ENCODE data around the gene GPR18.

The GPR18 gene

DNA sequence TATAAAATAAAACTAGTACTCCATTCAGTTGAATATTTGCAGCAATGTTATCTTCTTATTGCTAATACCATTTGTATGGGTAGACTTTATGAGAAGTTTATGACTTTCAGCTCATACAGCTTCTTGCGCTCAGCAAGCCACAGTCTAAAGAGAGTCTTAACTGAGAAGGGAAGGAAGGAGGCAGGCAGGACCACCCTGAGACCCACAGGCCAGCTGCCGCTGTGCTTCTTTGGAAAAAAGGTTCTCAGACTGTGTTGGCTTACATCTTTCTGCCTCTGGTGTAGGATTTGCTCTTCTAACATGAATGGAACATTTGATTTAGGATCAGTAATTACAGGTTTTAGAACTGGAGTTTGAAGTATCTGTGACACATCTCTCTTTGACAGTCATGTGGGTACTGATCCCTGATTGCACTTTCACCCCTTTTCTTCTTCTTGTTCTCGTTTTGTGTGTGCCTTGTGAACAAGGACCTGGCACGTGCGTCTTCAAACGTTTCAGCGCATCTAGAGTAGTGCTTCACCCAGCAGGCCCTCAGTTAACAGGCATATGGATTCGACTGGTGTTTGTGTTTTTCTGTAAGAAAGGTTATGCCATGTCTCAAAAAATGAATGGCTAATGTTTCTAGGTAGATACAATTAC lies 7.1 kb upstream of the GPR18 start:
- Histone ChIP-seq H3K4me3 (ENCODE audit: low read depth in 1 of 2, low read length in 2 of 2) (no peak overlapping the region), H3K9me3 (ENCODE audit: control insufficient read depth in 1 of 2, low read length in 2 of 2) (no peaks in the 10 kb centered on the region), H3K27ac (ENCODE audit: low read length) (no peak overlapping the region), H3K27me3 (ENCODE audit: low read depth, low read length) (no peaks in the 10 kb centered on the region), H3K4me1 (ENCODE audit: control insufficient read depth in 1 of 2, insufficient read depth in 2 of 2, low read length in 2 of 2) (peaks cover 0 to 7% of the 10 kb centered on the region in 2 donors), H3K36me3 (ENCODE audit: control insufficient read depth in 1 of 2, insufficient read depth in 2 of 2, low read length in 2 of 2) (peaks cover 0 to 8% of the 10 kb centered on the region in 2 donors)

DNA sequence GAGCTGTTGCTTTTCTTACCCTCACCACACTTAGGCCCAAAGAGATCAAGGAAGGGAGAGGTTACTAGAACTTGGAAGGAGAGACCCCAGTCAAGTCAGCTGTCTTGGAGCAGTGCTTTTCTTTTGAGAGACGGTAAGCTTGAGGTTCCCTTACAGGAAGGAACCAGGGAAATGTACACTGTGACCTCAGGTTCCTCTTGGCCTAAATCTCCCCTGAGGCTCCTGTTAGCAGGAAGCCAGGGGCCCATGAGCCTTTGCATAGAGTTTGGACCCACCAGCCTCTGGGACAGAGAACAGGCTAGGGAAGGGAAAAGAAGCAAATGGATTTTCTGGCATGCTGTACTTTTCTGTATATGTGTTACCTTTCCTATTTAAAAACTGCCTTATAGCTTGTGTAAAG lies 5.9 kb upstream of the GPR18 start:
- Histone ChIP-seq H3K36me3 (ENCODE audit: control insufficient read depth in 1 of 2, insufficient read depth in 2 of 2, low read length in 2 of 2) (peaks cover 0 to 8% of the 10 kb centered on the region in 2 donors), H3K27ac (ENCODE audit: low read length) (no peak overlapping the region), H3K4me3 (ENCODE audit: low read depth in 1 of 2, low read length in 2 of 2) (no peak overlapping the region), H3K9me3 (ENCODE audit: control insufficient read depth in 1 of 2, low read length in 2 of 2) (no peaks in the 10 kb centered on the region), H3K4me1 (ENCODE audit: control insufficient read depth in 1 of 2, insufficient read depth in 2 of 2, low read length in 2 of 2) (peaks cover 0 to 7% of the 10 kb centered on the region in 2 donors), H3K27me3 (ENCODE audit: low read depth, low read length) (no peaks in the 10 kb centered on the region)

DNA sequence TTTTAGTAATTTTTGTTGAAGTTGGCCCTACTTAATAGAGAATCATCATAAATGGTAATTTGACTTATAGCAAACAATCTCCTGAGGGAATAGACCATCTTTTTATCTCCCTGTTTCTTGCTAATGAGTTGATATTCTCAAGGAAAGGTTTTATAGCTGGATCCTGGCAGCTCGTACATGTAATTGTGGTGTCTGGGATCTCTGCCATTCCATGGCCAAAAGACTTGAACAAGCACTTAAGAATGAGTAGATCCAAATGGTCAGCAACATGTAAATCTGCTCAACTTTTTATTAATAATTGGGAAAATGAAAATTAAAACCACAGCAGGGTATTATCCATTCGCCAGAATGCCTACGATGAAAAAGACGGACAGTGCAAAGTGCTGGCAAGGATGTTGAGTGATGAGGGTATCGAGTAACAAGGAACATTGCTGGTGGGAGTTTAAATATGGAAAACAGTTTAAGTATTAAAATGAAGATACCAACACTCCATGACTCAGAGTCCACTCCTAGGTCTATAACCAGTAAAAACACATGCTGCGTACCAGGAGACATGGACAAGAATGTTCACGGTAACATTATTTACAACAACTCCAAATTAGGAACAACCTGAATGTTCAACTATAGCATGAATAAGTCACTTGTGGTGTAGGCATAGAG lies 5.1 kb upstream of the GPR18 start:
- no peaks in the 10 kb centered on the region for H3K9me3 ChIP-seq (ENCODE audit: control insufficient read depth in 1 of 2, low read length in 2 of 2)
- peaks cover 0 to 7% of the 10 kb centered on the region in 2 donors for H3K4me1 ChIP-seq (ENCODE audit: control insufficient read depth in 1 of 2, insufficient read depth in 2 of 2, low read length in 2 of 2)
- no peaks in the 10 kb centered on the region for H3K27me3 ChIP-seq (ENCODE audit: low read depth, low read length)
- H3K4me3 ChIP-seq (ENCODE audit: low read depth in 1 of 2, low read length in 2 of 2), result no peak overlapping the region
- no peak overlapping the region for H3K27ac ChIP-seq (ENCODE audit: low read length)
- H3K36me3 ChIP-seq (ENCODE audit: control insufficient read depth in 1 of 2, insufficient read depth in 2 of 2, low read length in 2 of 2), result peaks cover 0 to 8% of the 10 kb centered on the region in 2 donors

DNA sequence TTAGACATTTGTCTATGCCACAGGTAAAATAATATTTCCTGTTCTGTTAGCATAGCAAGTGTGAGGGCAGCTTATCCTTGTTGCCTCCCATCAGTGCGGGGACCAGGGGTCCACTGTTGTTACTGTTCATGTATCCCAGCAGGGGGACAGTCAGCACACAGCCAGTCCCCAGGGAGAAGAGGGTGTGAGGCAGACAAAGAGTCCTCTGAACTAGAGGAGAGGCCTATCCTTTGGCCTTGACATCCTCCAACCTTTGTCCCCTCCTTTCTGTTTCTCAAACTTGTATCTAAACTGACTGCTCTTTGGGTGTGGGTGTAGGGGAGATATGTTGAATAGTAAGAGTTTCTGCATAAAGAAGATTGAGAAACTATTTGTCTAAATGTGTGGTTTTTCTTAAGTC lies 2.9 kb upstream of the GPR18 start:
- H3K4me3 ChIP-seq (ENCODE audit: low read depth in 1 of 2, low read length in 2 of 2), result no peak overlapping the region
- H3K36me3 ChIP-seq (ENCODE audit: control insufficient read depth in 1 of 2, insufficient read depth in 2 of 2, low read length in 2 of 2), result peaks cover 0 to 4% of the 10 kb centered on the region in 2 donors
- peaks cover 0 to 7% of the 10 kb centered on the region in 2 donors for H3K4me1 ChIP-seq (ENCODE audit: control insufficient read depth in 1 of 2, insufficient read depth in 2 of 2, low read length in 2 of 2)
- no peaks in the 10 kb centered on the region for H3K27me3 ChIP-seq (ENCODE audit: low read depth, low read length)
- H3K27ac ChIP-seq (ENCODE audit: low read length), result no peak overlapping the region
- H3K9me3 ChIP-seq (ENCODE audit: control insufficient read depth in 1 of 2, low read length in 2 of 2), result no peaks in the 10 kb centered on the region

DNA sequence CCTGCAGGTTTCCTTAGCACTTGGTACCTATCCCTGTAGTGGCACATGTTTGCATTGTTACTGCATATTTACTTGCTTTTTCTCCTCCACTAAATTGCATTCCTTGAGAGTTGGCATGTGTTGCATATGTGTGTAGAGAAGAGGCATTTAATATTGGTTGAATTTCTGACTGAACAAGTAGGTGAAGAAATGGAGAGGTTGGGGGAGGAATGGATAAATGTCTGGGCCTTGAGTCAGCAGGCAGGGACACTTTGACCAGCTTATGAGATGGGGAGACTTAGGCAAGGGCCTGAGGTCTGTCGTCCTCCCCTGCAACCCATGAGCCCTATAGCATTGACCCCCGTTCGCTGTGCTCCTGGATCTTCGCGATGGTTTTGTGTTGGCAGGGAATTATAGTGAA lies 2.0 kb upstream of the GPR18 start:
- Histone ChIP-seq H3K27ac (ENCODE audit: low read length) (no peak overlapping the region), H3K27me3 (ENCODE audit: low read depth, low read length) (no peaks in the 10 kb centered on the region), H3K36me3 (ENCODE audit: control insufficient read depth in 1 of 2, insufficient read depth in 2 of 2, low read length in 2 of 2) (peaks cover 2 to 9% of the 10 kb centered on the region in 2 donors), H3K4me3 (ENCODE audit: low read depth in 1 of 2, low read length in 2 of 2) (no peak overlapping the region), H3K4me1 (ENCODE audit: control insufficient read depth in 1 of 2, insufficient read depth in 2 of 2, low read length in 2 of 2) (peaks cover 0 to 7% of the 10 kb centered on the region in 2 donors), H3K9me3 (ENCODE audit: control insufficient read depth in 1 of 2, low read length in 2 of 2) (no peaks in the 10 kb centered on the region)

DNA sequence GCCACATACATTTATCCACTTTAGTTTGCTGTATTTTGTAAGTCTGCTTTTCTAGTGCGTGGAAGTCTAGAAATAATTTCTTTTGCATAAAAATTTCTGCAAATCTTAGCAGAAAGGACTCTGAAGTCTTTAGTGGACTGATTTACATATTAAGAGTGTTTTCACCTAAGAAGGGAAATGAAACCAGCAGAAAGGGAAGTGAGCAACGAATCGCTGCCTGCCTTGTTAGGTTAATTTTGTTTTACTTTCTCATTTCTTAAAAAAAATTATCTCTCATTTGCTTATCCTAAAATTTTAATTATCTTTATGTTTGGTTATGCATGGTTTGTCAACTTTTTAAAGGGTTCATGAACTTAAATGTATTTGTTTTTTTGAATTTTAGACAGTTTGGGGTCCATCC lies 767 bp upstream of the GPR18 start:
- Histone ChIP-seq H3K27me3 (ENCODE audit: low read depth, low read length) (no peaks in the 10 kb centered on the region), H3K9me3 (ENCODE audit: control insufficient read depth in 1 of 2, low read length in 2 of 2) (no peaks in the 10 kb centered on the region), H3K27ac (ENCODE audit: low read length) (no peak overlapping the region), H3K4me1 (ENCODE audit: control insufficient read depth in 1 of 2, insufficient read depth in 2 of 2, low read length in 2 of 2) (peaks cover 0 to under 1% of the 10 kb centered on the region in 2 donors), H3K36me3 (ENCODE audit: control insufficient read depth in 1 of 2, insufficient read depth in 2 of 2, low read length in 2 of 2) (peaks cover 7 to 9% of the 10 kb centered on the region in 2 donors), H3K4me3 (ENCODE audit: low read depth in 1 of 2, low read length in 2 of 2) (no peak overlapping the region)

DNA sequence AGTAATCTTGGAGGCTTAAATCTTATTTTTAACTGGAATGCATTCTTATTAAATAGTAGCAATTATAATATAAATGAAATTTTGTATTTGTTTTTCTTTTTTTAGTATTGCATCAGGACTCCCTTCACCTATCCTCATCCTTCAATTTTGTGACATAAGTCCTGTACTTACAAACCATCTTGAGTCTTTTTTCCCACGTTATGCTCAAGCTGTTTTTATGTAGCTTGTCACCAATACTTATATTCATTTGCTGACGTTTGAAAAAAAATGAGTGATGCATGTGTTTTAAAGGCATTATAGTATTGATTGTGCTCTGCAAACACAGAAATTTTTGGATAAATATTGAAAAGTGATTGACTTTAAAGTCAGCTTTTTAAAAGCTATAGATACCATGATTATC lies 888 bp downstream of the GPR18 start:
- H3K9me3 ChIP-seq (ENCODE audit: control insufficient read depth in 1 of 2, low read length in 2 of 2), result no peaks in the 10 kb centered on the region
- no peak overlapping the region for H3K4me3 ChIP-seq (ENCODE audit: low read depth in 1 of 2, low read length in 2 of 2)
- no peak overlapping the region for H3K27ac ChIP-seq (ENCODE audit: low read length)
- no peaks in the 10 kb centered on the region for H3K4me1 ChIP-seq (ENCODE audit: control insufficient read depth in 1 of 2, insufficient read depth in 2 of 2, low read length in 2 of 2)
- H3K36me3 ChIP-seq (ENCODE audit: control insufficient read depth in 1 of 2, insufficient read depth in 2 of 2, low read length in 2 of 2), result peaks cover 7 to 9% of the 10 kb centered on the region in 2 donors
- no peaks in the 10 kb centered on the region for H3K27me3 ChIP-seq (ENCODE audit: low read depth, low read length)

DNA sequence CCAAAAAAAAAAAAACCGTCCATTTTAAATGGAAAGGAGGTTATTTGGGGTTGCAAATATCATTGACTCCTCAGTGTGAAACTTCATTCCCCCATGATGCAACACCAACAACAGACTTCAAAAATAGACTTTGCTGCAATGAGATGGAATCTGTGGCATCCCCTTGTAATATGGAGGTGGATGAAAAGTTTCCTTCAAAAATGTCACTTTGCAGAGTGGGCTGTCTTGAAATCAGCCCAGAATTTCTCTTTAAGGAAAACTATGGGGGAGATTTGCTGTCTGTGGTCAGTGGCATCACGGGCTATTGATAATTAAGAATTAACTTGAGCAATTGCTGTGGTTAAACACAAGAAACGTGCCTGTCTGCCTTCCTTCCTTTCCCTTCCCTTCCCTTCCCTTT lies 1.5 kb downstream of the GPR18 start:
- H3K9me3 ChIP-seq (ENCODE audit: control insufficient read depth in 1 of 2, low read length in 2 of 2), result no peaks in the 10 kb centered on the region
- H3K36me3 ChIP-seq (ENCODE audit: control insufficient read depth in 1 of 2, insufficient read depth in 2 of 2, low read length in 2 of 2), result peaks cover 7% of the 10 kb centered on the region in 2 donors
- no peaks in the 10 kb centered on the region for H3K27me3 ChIP-seq (ENCODE audit: low read depth, low read length)
- no peak overlapping the region for H3K27ac ChIP-seq (ENCODE audit: low read length)
- no peaks in the 10 kb centered on the region for H3K4me1 ChIP-seq (ENCODE audit: control insufficient read depth in 1 of 2, insufficient read depth in 2 of 2, low read length in 2 of 2)
- no peak overlapping the region for H3K4me3 ChIP-seq (ENCODE audit: low read depth in 1 of 2, low read length in 2 of 2)

DNA sequence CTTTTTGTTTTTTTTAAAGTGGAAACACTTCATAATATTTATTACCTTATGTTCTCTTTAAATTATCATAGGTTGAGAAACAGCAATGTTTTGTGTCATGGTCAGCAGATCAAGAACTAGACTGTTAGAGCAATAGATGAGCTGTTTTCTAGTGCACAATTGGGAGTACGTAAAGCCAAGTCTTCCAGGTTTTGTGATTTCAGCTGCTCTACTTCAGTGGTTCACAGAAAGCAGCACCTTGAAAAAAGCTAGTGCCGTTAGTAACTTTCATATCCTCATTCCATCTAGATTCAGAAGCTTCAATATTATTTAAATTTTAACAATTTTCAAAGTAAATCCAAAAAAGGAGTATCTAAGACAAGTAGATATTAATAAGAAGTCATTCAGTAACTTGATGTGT lies 1.9 kb downstream of the GPR18 start:
- no peaks in the 10 kb centered on the region for H3K27me3 ChIP-seq (ENCODE audit: low read depth, low read length)
- no peak overlapping the region for H3K4me3 ChIP-seq (ENCODE audit: low read depth in 1 of 2, low read length in 2 of 2)
- no peak overlapping the region for H3K27ac ChIP-seq (ENCODE audit: low read length)
- H3K36me3 ChIP-seq (ENCODE audit: control insufficient read depth in 1 of 2, insufficient read depth in 2 of 2, low read length in 2 of 2), result peaks cover 5 to 7% of the 10 kb centered on the region in 2 donors
- no peaks in the 10 kb centered on the region for H3K4me1 ChIP-seq (ENCODE audit: control insufficient read depth in 1 of 2, insufficient read depth in 2 of 2, low read length in 2 of 2)
- no peaks in the 10 kb centered on the region for H3K9me3 ChIP-seq (ENCODE audit: control insufficient read depth in 1 of 2, low read length in 2 of 2)

DNA sequence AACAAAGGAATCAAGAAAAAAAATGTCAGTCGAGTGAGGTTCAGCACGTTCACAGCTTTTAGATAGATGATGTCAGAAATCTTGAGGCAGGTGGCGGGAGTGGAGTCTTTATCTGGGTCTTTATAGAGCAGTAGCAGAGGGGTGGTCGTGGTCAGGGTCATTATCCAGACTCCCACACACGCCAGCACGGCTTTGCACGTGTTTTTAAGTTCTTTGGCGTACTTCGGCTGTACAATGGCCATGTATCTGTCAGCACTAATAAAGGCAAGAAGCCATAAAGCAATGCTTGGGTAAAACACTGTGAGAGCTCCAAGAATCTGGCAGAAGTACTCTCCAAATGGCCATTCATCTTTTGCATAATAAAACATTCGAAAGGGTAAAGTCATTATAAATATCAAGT lies 2.9 kb downstream of the GPR18 start:
- peaks cover 5 to 7% of the 10 kb centered on the region in 2 donors for H3K36me3 ChIP-seq (ENCODE audit: control insufficient read depth in 1 of 2, insufficient read depth in 2 of 2, low read length in 2 of 2)
- no peak overlapping the region for H3K27ac ChIP-seq (ENCODE audit: low read length)
- H3K9me3 ChIP-seq (ENCODE audit: control insufficient read depth in 1 of 2, low read length in 2 of 2), result no peaks in the 10 kb centered on the region
- H3K27me3 ChIP-seq (ENCODE audit: low read depth, low read length), result no peaks in the 10 kb centered on the region
- no peaks in the 10 kb centered on the region for H3K4me1 ChIP-seq (ENCODE audit: control insufficient read depth in 1 of 2, insufficient read depth in 2 of 2, low read length in 2 of 2)
- H3K4me3 ChIP-seq (ENCODE audit: low read depth in 1 of 2, low read length in 2 of 2), result no peak overlapping the region

DNA sequence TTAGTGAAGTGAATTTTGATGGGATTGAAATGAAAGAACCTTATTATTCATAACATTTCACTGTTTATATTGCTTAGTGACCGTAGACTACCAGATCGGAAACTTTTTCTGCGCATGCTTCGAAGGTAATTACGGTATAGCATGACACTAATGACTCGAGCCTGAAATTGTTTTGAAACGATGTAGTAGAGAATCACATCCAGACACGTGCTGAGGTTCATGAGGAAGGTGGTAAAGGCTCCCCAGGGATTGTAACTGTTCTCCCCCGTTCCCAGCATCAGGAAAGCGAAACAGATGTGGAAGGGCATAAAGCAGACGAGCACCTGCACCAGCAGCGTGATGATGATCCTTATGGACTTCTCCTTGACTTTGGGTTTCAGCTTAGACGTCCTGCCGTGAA lies 3.3 kb downstream of the GPR18 start:
- Histone ChIP-seq H3K27me3 (ENCODE audit: low read depth, low read length) (no peaks in the 10 kb centered on the region), H3K4me3 (ENCODE audit: low read depth in 1 of 2, low read length in 2 of 2) (no peak overlapping the region), H3K4me1 (ENCODE audit: control insufficient read depth in 1 of 2, insufficient read depth in 2 of 2, low read length in 2 of 2) (no peaks in the 10 kb centered on the region), H3K36me3 (ENCODE audit: control insufficient read depth in 1 of 2, insufficient read depth in 2 of 2, low read length in 2 of 2) (peaks cover 5 to 7% of the 10 kb centered on the region in 2 donors), H3K27ac (ENCODE audit: low read length) (no peak overlapping the region), H3K9me3 (ENCODE audit: control insufficient read depth in 1 of 2, low read length in 2 of 2) (no peaks in the 10 kb centered on the region)

DNA sequence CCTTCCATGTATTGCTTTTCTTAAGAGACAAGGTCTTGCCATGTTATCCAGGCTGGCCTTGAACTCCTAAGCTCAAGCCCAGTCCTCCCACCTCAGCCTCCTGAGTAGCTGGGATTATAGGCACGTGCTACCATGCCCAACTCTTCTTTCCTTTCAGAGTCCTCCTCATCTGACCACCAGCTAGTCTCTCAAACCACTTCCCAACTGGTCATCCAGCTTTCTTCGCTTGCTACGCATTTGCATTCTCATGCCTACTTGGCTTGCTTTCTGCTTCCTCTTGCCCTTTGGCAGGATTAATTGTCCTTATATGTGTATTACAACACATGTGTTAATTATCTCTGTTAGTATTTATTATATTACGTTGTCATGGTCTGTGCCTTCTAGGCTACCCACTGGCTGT lies 6.3 kb downstream of the GPR18 start:
- Histone ChIP-seq H3K27ac (ENCODE audit: low read length) (no peak overlapping the region), H3K9me3 (ENCODE audit: control insufficient read depth in 1 of 2, low read length in 2 of 2) (no peaks in the 10 kb centered on the region), H3K4me1 (ENCODE audit: control insufficient read depth in 1 of 2, insufficient read depth in 2 of 2, low read length in 2 of 2) (no peaks in the 10 kb centered on the region), H3K27me3 (ENCODE audit: low read depth, low read length) (no peaks in the 10 kb centered on the region), H3K4me3 (ENCODE audit: low read depth in 1 of 2, low read length in 2 of 2) (no peak overlapping the region), H3K36me3 (ENCODE audit: control insufficient read depth in 1 of 2, insufficient read depth in 2 of 2, low read length in 2 of 2) (peaks cover 5 to 7% of the 10 kb centered on the region in 2 donors)
